NCI-H2081 (cell line): ENCODE results near the gene MAP3K15.
A peak's percentile ranks its signal among the peaks of the same experiment; 100 is the strongest.

ENCODE experiments used
- DNase-seq, 2 experiments: peaks; one replicate each; lab custom pipeline; 2025; lab: John Stamatoyannopoulos, UW

Gene MAP3K15

GRCh38 chrX:19389227-19389845 is 126.0 kb downstream of the MAP3K15 start:
- DNase-seq, result no peak

DNA sequence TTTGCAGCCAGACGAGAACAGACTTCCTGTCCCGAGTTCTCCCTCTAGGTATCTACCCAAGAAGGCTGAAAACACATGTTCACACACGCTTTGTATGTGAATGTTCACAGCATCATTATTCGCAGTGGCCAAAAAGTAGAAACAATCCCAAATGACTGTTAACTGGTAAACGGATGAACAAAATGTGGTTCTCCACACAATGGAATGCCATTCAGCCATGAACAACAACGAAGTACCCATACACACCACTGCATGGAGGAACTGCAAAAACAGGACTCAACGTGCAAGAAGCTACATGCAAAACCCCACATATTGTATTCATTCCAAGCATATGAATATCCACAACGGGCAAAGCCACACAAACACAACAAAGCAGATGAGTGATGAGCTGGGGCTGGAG is 126.6 kb downstream of the MAP3K15 start:
- no peak for DNase-seq

DNA sequence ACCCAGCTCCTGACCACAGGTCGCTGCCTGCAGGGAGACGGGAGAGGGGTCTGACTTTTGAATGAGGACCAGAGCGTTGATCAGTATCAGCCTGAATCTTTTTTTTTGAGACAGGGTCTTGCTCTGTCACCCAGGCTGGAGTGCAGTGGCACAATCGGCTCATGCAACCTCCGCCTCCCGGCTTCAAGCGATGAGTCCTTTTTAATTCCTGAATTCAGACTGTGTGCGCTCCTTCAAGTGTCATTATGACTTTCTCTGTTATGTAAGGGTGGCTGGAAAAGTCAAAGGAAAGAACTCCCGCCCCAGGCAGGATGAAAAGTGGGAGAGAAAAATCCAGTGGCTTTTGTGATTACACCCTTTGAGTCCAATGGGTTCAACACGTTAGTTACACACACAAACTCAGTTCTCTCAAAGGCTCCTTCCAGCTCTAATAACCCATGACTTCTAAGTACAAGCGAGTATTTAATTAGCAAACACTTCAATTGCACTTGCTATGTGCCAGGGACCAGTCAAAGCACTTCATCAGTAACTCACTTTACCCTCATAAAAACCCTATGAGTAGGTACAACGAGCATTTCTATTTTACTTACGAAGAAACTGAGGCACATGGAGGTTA is 127.1 kb downstream of the MAP3K15 start:
- no peak for DNase-seq

DNA sequence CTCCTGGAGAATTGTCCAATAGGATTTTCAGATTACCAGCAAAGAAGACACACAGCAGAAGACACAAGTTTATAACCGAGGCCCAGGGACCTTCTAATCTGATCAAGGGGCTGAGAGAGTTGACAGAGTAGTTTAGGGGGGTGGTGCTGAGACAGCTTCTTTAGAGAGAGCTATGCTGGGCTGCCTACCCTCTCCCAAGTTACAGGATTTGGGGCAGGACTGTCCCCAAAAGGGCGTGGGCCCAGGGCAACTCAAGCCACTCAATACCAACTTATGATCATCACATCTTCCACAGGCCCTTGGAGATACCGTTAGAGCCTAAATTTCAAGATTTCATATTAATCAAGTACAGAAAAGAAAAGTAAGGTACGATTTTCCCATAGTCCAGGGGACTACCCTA is 128.6 kb downstream of the MAP3K15 start:
- no peak for DNase-seq

- DNase-seq, result no peak
These were observed 132.7 kb downstream of the MAP3K15 start for GRCh38 chrX:19382555-19383145.

- no peak for DNase-seq
These were observed 134.0 kb downstream of the MAP3K15 start for GRCh38 chrX:19381326-19381725.

DNA sequence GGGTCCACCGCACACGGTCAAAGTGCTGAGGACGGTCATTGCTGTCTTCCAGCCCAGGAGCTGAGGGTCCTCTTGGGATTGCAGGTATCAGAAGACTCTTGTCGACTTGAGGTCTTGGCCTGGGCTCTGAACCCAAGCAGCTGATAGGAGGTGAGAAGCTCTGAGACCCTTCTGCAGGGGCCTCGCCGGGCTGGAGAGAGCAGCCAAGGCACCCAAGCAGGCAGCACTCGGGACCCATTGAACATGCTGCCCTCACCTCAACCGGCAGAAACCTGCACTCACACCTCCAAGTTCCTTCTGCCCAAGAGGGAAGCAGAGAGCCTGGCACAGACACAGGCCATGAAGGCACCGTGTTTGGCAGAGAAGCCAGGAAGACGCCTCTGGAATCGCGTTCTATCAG is 137.5 kb downstream of the MAP3K15 start:
- no peak for DNase-seq

GRCh38 chrX:19375546-19375945 is 139.8 kb downstream of the MAP3K15 start:
- no peak for DNase-seq

DNA sequence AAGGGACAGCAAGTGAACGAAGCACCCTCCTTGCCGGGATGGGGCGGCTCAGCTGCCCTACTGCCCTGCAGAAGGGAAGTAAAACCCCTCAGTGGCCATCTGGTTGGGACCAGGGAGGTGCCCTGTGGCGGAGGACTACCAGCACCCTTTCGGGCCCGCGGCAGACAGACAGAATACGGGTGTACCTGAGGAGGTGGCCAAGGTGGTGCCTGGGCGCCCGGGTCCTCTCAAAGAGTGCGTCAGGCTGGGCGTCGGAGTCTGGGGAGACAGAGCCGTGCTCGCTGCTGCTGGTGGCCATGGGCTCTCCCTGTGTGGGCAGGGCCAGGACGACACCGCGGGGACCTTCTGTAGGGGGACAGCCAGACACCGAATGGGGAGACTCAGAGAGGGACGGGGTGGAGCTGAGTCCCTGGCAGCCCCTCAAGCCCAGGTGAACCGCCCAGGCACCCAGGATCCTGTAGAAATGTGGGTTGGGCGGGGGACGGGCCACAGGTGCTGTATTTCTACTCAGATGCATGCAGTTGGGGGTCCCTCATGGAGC is 141.9 kb downstream of the MAP3K15 start:
- DNase-seq, result no peak

DNA sequence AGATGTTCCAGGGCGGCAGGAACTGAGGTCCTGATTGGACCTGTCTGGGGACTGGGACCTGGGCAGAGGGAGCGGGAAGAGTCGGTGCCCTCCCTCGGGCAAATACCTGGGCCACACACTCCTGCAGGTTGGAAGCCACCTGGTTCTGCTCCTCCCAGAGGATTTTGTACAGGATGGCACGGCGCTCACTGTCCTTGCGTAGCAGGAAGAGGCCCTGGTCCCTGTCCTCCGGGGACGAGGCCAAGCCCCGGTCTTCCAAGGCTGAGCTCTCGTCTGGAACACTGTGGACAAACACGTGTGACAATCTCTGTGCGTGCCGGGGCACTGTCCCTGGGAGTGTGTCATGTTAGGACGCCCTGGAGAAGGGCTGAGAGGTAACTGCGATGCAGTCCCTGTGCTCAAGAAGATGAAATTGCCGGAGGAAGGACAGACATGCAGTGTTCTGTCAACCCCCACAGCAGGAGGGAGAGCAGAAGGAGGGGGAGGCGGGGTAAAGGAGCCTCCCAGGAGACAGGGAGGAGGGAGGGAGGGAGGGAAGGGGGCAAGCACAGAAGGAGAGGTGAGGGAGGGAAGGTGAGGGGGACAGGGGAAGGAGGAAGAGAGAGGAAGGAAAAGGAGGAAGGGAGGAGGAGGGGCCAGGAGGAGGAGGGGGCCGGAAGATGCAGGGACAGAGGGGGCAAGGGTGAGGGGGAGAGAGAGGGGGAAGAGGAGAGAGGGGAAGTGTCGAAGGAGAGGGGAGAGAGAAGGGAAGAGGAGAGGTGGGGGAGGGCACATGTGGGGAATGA is 142.6 kb downstream of the MAP3K15 start:
- DNase-seq, result peak in 1 of 2 experiments; percentile 55

DNA sequence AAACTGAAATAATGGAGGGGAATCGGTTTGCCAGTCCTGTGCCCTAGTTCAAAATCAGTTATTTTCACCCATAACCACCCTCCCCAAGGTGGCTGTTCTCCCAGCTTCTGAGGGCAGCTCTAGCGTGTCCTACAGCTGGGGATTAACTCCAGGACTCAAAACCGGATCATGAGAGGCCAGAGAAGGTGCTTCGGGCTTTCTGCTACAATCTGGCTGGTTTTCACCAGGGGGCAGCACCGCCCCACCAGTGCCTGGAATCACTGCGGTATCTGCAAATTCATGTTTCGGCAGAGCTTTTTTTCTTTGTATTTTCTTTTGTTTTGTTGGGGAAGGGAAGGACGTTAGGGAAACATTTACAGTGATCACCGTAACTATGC is 143.2 kb downstream of the MAP3K15 start:
- peak; percentile 63 to 69 for DNase-seq

- DNase-seq, result no peak
These were observed 145.2 kb downstream of the MAP3K15 start for GRCh38 chrX:19370061-19370460.

- no peak for DNase-seq
These were observed 146.7 kb downstream of the MAP3K15 start for GRCh38 chrX:19368576-19368975.

DNA sequence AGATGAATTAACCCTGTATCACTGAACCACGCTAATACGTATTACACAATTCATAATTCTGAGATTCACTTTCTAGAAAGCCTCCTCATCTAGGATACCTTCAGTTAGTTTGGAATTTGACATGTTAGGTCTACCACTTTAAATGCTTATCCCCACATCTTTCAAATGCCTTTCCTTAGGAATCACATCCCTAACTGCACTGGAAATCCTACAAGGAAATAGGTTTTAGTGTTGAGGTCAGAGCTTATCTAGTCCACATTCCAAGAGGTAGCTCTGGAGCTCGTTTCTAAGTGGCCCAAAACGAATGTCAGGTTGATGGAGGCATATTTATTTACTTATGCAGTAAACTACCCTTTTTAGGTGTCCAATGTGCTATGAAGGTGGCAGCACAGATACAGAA is 153.6 kb downstream of the MAP3K15 start:
- no peak for DNase-seq

DNA sequence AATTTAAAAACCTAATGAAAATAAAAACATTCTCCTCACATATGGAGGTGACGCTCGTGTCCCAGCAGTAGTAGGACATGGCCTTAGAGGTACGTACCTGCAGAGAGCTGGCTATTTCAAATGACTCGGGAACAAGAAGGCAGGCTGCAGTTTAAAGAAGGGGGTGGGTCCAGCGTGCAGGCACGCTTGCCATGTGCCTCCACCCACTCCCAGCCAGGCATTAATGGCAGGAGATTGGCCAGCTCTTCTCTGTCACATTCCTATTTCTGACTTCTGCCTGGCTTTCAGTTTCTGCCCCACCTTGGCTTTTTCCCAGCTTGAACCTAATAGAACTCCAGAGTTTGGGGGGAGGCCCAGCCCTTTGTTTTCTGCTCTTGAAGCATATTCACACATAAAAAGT is 154.4 kb downstream of the MAP3K15 start:
- no peak for DNase-seq

DNA sequence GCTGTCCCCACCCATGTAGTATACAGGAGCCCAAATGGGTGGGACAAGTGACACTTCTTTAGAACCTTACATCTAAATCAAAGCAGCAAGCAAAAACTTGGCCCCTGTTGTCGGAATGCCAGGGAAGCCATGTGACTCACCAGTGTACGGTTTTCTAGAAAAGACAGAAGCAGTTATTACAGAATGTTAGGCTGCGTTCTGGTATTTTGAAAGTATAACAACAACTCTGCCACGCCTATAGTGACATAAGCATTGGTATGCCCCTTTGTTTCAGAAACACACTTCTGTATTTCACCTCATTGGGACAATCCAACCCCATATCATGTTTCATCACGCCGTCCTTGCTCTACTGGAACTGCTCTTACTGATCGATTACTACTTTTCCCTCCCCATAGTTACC is 156.8 kb downstream of the MAP3K15 start:
- no peak for DNase-seq

DNA sequence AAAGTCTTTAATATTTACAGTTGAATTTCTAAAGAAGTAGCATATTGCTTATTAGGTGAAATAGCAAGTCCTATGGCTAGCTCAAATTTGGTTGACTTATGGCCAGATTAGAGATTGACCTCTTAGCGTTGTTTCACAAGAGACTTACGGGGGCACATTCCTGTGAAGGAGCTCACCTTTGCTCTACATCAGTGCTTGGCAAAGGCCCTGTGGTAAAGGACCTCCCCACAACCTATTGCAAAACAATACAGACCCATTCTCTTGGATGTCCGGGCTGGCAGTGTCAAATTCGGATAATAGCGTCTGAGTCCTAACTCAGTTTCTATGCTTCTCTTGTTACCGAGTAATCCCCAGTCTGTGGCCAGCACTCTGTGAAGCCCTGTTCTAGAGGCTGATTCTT is 160.7 kb downstream of the MAP3K15 start:
- DNase-seq, result no peak

DNA sequence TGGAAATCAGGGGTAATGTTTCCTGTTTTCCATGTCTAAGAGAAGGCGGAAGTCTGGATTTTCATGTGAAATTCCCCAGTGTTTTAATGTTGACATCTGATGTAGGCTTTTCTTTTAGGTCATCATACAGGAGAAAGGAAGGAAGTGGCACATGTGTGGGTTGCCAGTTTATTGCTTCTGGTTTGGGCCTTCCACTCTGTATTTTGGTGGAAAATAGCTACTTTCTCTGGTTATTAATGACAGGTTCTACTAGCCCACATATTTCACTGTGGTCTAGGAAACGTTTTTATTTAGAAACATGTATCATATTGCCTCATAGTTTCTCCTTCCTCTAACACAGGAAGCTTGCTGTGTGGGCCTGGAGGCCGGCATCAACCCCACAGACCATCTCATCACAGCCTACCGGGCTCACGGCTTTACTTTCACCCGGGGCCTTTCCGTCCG is 164.3 kb downstream of the MAP3K15 start:
- no peak for DNase-seq

DNA sequence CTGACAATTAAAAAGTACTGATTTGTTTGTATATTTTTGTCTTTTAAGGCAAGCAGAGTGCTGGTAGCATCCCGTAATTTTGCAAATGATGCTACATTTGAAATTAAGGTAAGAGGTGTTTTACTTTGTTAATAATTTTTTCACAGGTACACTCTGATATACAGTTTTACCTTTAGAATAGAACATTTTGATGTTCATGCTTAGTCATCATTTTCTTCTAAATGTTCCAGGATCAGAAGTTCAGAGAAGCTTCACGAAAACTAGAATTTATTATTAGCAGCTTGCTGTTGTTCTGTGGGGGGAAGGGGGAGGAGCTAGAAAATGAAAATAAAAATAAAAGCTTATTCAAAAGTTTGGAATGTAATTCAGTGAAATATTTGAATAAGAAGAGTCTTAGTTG is 166.0 kb downstream of the MAP3K15 start:
- no peak for DNase-seq

- DNase-seq, result no peak
These were observed 167.4 kb downstream of the MAP3K15 start for GRCh38 chrX:19347916-19348315.

DNA sequence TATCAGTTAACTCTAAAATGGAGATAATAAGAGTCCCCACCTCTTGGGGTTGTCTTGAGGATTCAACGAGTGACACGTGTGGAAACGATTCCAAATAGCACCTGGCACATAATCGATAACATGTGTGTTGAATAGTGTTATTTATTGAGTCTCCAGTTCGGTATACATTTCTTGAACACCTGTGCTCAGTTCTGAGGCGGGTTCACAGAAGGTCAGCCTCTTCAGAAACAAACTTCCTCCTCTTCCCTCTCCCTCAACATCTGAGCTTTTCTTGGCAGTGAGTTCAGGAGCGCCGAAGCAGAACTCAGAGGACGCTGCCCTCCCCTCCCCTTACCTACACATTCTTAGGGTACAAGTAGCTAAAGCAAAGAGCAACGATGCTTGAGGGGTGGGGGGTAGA is 170.6 kb downstream of the MAP3K15 start:
- no peak for DNase-seq

DNA sequence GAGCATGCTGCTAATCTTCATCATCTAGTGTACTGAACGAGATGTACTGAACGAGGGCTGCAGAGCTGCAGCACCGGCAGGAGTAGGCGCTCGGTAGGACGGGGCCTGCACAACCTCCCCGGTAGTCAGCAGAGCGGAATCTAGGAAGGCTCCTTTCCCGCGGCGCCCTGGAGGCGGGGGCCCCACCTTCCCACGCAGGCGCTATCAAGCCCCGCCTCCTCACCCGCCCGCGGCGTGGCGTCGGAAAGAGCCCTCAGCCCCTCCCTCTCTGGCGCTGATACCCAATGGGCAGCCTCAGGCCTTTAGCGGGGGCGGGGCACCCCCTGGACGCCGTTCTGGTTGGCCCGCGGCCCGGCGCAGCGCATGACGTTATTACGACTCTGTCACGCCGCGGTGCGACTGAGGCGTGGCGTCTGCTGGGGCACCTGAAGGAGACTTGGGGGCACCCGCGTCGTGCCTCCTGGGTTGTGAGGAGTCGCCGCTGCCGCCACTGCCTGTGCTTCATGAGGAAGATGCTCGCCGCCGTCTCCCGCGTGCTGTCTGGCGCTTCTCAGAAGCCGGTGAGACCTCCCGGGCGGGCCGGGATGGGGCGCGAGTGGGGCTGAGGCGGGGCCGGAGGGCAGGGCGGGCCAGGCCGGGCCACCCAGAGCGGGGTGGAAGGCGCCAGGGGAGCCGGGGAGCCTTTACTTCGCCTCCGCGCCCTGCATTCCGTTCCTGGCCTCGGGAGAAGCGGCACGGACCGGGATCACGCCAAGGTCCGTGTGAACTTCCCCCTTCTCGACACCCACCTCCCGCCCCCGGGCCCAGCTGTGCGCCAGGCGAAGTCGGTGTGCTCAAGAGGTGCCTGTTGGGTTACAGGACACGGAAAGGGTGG is 171.5 kb downstream of the MAP3K15 start, which contains the start of gene PDHA1:
PDHA1 (plus strand) TSS at position 393 of the 874 bp plus-strand sequence; CDS start at position 504, 111 bp downstream.
- peak; percentile 97 for DNase-seq
